Left ventricle myocardium inferior (tissue), 1 donor: ENCODE results near the gene SBF2. TPM values are rescaled to one million over a fixed set of nuclear protein-coding genes. Genes with fewer than 3 reads are reported as not detected.

Source experiments
- DNase-seq: peaks from one replicate; pipeline ENCODE4 v3.0.0-alpha.2; 2020
- H3K27ac ChIP-seq: fragments of 200-600 bp; replicated peaks from 2 replicates; pipeline ENCODE4 v1.8.0; 2021
- H3K27me3 ChIP-seq: fragments of 200-600 bp; 2 replicates; pipeline ENCODE4 v1.8.0; 2021; ENCODE audit warnings: low read depth
- H3K36me3 ChIP-seq: fragments of 200-600 bp; 2 replicates; pipeline ENCODE4 v1.8.0; 2021
- H3K4me1 ChIP-seq: fragments of 200-600 bp; 2 replicates; pipeline ENCODE4 v1.8.0; 2021
- H3K4me3 ChIP-seq: fragments of 200-600 bp; 2 replicates; pipeline ENCODE4 v1.8.0; 2021; ENCODE audit warnings: mild to moderate bottlenecking, moderate library complexity
- H3K9me3 ChIP-seq: fragments of 200-600 bp; replicated peaks from 2 replicates; pipeline ENCODE4 v1.8.0; 2021
- CTCF ChIP-seq: fragments of 200-600 bp; IDR thresholded peaks from 2 replicates; pipeline ENCODE4 v1.8.0; 2021; ENCODE audit warnings: antibody characterized with exemption, mild to moderate bottlenecking, borderline replicate concordance
- intact Hi-C: fragments of 100-400 bp; cut with micrococcal nuclease; formaldehyde crosslinking; loops from one replicate; pipeline ENCODE4 v1.11.0; 2022
- total RNA-seq: library from RNA; stranded (reverse); fragmentation: NEBNext Ultra II Directional; extraction: Animal tissue kit (Norgen Biotek cat#: 25700); gene quantifications from one replicate; pipeline ENCODE4 v1.2.1, GENCODE V29; 2021
- donor health status: DM: no; HTN: yes; CAD: no; lungs with severe emphysema.

SBF2 gene
- total RNA-seq, 1 donor from 2014 or later = 17.8 TPM

- intact Hi-C loops = no loop called here
- TF ChIP-seq CTCF = no peak
- no peaks in the 10 kb centered on the region for H3K4me1 ChIP-seq
- no peaks in the 10 kb centered on the region for H3K27me3 ChIP-seq
- no peak overlapping the region for H3K27ac ChIP-seq
- H3K4me3 ChIP-seq = no peak overlapping the region
- H3K36me3 ChIP-seq = peaks cover 36% of the 10 kb centered on the region
- no peaks in the 10 kb centered on the region for H3K9me3 ChIP-seq
- DNase-seq = no peak
Measured at GRCh38 chr11:9838961-9839360, 455.1 kb downstream of the SBF2 start.

GRCh38 chr11:9838229-9838628 lies 455.8 kb downstream of the SBF2 start:
- Histone ChIP-seq H3K27me3 (no peaks in the 10 kb centered on the region), H3K4me1 (no peaks in the 10 kb centered on the region), H3K9me3 (no peaks in the 10 kb centered on the region), H3K27ac (no peak overlapping the region), H3K36me3 (peaks cover 36% of the 10 kb centered on the region), H3K4me3 (no peak overlapping the region)
- no peak for DNase-seq
- no peak for TF ChIP-seq CTCF
- intact Hi-C loops = no loop called here

GRCh38 chr11:9834291-9834690 lies 459.7 kb downstream of the SBF2 start:
- Histone ChIP-seq H3K36me3 (peaks cover 25% of the 10 kb centered on the region), H3K4me3 (no peak overlapping the region), H3K27ac (no peak overlapping the region), H3K4me1 (no peaks in the 10 kb centered on the region), H3K9me3 (no peaks in the 10 kb centered on the region), H3K27me3 (no peaks in the 10 kb centered on the region)
- intact Hi-C loops = no loop called here
- TF ChIP-seq CTCF = no peak
- no peak for DNase-seq

GRCh38 chr11:9831122-9831521 lies 462.9 kb downstream of the SBF2 start:
- no peak overlapping the region for H3K27ac ChIP-seq
- intact Hi-C loops = no loop called here
- no peak for DNase-seq
- H3K4me3 ChIP-seq = no peak overlapping the region
- peaks cover 7% of the 10 kb centered on the region for H3K4me1 ChIP-seq
- H3K36me3 ChIP-seq = peaks cover 16% of the 10 kb centered on the region
- H3K9me3 ChIP-seq = no peaks in the 10 kb centered on the region
- H3K27me3 ChIP-seq = no peaks in the 10 kb centered on the region
- TF ChIP-seq CTCF = no peak

- Histone ChIP-seq H3K4me3 (no peak overlapping the region), H3K27me3 (no peaks in the 10 kb centered on the region), H3K4me1 (peaks cover 7% of the 10 kb centered on the region), H3K9me3 (no peaks in the 10 kb centered on the region), H3K27ac (no peak overlapping the region), H3K36me3 (peaks cover 16% of the 10 kb centered on the region)
- no peak for TF ChIP-seq CTCF
- intact Hi-C loops = no loop called here
- no peak for DNase-seq
Measured at GRCh38 chr11:9827708-9828107, 466.3 kb downstream of the SBF2 start.

GRCh38 chr11:9826390-9826789 lies 467.6 kb downstream of the SBF2 start:
- H3K36me3 ChIP-seq = peaks cover 6% of the 10 kb centered on the region
- no peak for DNase-seq
- H3K27me3 ChIP-seq = no peaks in the 10 kb centered on the region
- no peak for TF ChIP-seq CTCF
- peaks cover 10% of the 10 kb centered on the region for H3K4me1 ChIP-seq
- H3K9me3 ChIP-seq = no peaks in the 10 kb centered on the region
- H3K4me3 ChIP-seq = no peak overlapping the region
- no peak overlapping the region for H3K27ac ChIP-seq
- intact Hi-C loops = no loop called here
